HL-60 (cell line): Measurements from ENCODE around the gene DENND6A.
A peak's percentile ranks its signal among the peaks of the same experiment; 100 is the strongest.

Experiments
- DNase-seq, 2 experiments: peaks; one replicate each; pipeline ENCODE4 v3.0.0-alpha.2; 2010 to 2020; ENCODE audit warnings: low read depth in 1 of 2, low spot score in 1 of 2
- H3K27ac ChIP-seq: fragments of 250-450 bp; sonication (Bioruptor Pico); replicated peaks from 2 replicates; pipeline ENCODE4 v1.5.1; 2020; ENCODE audit warnings: mild to moderate bottlenecking, moderate library complexity
- H3K27me3 ChIP-seq: fragments of 250-450 bp; sonication (Bioruptor Pico); 2 replicates; pipeline ENCODE4 v1.5.1; 2021; ENCODE audit warnings: mild to moderate bottlenecking, moderate library complexity; ENCODE audit not compliant: insufficient read depth, poor library complexity, severe bottlenecking
- H3K4me3 ChIP-seq: replicated peaks from 2 replicates; pipeline ENCODE4 v1.5.1; 2011; ENCODE audit warnings: mild to moderate bottlenecking, control low read depth, low read length; ENCODE audit not compliant: insufficient read depth
- GABPA ChIP-seq: IDR thresholded peaks from 2 replicates; pipeline ENCODE4 v1.6.1; 2012; ENCODE audit warnings: low read depth
- POLR2AphosphoS5 ChIP-seq: IDR thresholded peaks from 2 replicates; pipeline ENCODE4 v1.6.1; 2012; ENCODE audit warnings: low read depth
- REST ChIP-seq: IDR thresholded peaks from 2 replicates; pipeline ENCODE4 v1.6.1; 2012; ENCODE audit warnings: low read depth; ENCODE audit not compliant: insufficient replicate concordance
- SPI1 ChIP-seq: IDR thresholded peaks from 2 replicates; pipeline ENCODE4 v1.6.1; 2012; ENCODE audit warnings: low read depth, mild to moderate bottlenecking, borderline replicate concordance
- TF ChIP-seq, protein P1 (sequence below): IDR thresholded peaks from one replicate; pipeline ENCODE4 v1.5.1; 2011; ENCODE audit warnings: low read length, control low read depth, inconsistent platforms; ENCODE audit not compliant: insufficient read depth

DENND6A gene

GRCh38 chr3:57604971-57605370 lies 87.9 kb downstream of the DENND6A start:
- no peak for DNase-seq
- no peak overlapping the region for H3K4me3 ChIP-seq
- TF ChIP-seq GABPA (no peak), REST (no peak)
- no peak overlapping the region for H3K27ac ChIP-seq
- no peaks in the 10 kb centered on the region for H3K27me3 ChIP-seq

GRCh38 chr3:57600195-57600594 lies 92.7 kb downstream of the DENND6A start:
- H3K27ac ChIP-seq = no peak overlapping the region
- TF ChIP-seq, protein P1, sequence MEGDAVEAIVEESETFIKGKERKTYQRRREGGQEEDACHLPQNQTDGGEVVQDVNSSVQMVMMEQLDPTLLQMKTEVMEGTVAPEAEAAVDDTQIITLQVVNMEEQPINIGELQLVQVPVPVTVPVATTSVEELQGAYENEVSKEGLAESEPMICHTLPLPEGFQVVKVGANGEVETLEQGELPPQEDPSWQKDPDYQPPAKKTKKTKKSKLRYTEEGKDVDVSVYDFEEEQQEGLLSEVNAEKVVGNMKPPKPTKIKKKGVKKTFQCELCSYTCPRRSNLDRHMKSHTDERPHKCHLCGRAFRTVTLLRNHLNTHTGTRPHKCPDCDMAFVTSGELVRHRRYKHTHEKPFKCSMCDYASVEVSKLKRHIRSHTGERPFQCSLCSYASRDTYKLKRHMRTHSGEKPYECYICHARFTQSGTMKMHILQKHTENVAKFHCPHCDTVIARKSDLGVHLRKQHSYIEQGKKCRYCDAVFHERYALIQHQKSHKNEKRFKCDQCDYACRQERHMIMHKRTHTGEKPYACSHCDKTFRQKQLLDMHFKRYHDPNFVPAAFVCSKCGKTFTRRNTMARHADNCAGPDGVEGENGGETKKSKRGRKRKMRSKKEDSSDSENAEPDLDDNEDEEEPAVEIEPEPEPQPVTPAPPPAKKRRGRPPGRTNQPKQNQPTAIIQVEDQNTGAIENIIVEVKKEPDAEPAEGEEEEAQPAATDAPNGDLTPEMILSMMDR = no peak
- TF ChIP-seq SPI1 (no peak), POLR2AphosphoS5 (no peak), GABPA (no peak), REST (no peak)
- H3K27me3 ChIP-seq = no peaks in the 10 kb centered on the region
- H3K4me3 ChIP-seq = no peak overlapping the region
- DNase-seq = no peak

GRCh38 chr3:57598765-57599360 lies 94.0 kb downstream of the DENND6A start:
- TF ChIP-seq REST (no peak), GABPA (no peak), POLR2AphosphoS5 (no peak), SPI1 (no peak)
- TF ChIP-seq, protein P1 = no peak
- DNase-seq = no peak
- H3K27ac ChIP-seq = peak overlapping the region; percentile 80
- no peaks in the 10 kb centered on the region for H3K27me3 ChIP-seq
- H3K4me3 ChIP-seq = peak overlapping the region; percentile 60
